GM19438 (cell line): Measurements from ENCODE around the gene GBGT1.
"Not testable (repeated sequence)": the region's sequence is repeated elsewhere in the genome, so short reads cannot be mapped to it uniquely, and the experiment has no call there.

Experiments used
- ATAC-seq: cut with Tn5 transposase; IDR thresholded peaks from one replicate; pipeline ENCODE4 v1.9.1; 2021; ENCODE audit warnings: low read depth; ENCODE audit not compliant: unreplicated experiment

Gene GBGT1

GRCh38 chr9:133199648-133200321, 36.1 kb upstream of the GBGT1 start:
- no peak for ATAC-seq

DNA sequence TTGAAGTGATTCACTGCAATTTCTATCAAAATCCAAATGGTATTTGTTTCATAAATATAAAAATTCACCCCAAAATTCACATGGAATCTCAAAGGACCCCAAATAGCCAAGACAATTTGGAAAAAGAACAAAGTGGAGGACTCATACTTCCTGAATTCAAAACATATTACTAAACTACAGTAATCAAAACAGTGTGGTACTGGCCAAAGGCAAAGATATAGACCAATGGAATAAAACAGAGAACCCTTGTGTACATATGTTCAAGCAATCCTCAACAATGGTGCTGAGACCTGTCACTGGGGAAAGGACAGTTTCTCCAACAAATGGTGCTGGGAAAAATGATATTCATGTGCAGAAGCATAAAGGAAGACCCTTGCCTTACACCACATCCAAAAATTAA, 31.3 kb upstream of the GBGT1 start:
- no peak for ATAC-seq

GRCh38 chr9:133194597-133194996, 30.9 kb upstream of the GBGT1 start:
- no peak for ATAC-seq

DNA sequence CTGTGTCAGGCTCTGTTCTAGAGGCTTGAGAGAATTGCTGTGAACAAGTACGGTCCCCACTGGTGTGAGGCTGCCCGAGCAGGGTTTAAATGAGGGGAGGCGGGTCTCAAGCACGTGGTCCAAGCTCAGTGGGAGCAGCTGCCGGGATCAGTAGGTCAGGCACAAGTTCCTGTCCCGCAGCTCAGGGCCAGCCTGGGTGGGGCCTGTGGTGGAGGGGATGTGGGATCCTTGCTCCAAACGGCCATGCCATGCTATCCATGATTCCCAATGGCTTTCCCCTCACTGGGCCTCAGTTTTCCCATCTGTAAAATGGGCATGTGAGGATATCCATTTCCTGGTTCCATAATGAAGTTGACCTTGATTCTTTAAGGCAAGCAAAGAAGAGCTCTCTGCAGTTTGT, 28.3 kb upstream of the GBGT1 start:
- ATAC-seq, result no peak

GRCh38 chr9:133189826-133190225, 26.1 kb upstream of the GBGT1 start:
- no peak for ATAC-seq

- ATAC-seq, result no peak
Measured at GRCh38 chr9:133188843-133189180, 25.1 kb upstream of the GBGT1 start.

- ATAC-seq, result no peak
Measured at GRCh38 chr9:133188006-133188842, 24.5 kb upstream of the GBGT1 start.

- no peak for ATAC-seq
Measured at GRCh38 chr9:133187561-133188005, 23.9 kb upstream of the GBGT1 start.

DNA sequence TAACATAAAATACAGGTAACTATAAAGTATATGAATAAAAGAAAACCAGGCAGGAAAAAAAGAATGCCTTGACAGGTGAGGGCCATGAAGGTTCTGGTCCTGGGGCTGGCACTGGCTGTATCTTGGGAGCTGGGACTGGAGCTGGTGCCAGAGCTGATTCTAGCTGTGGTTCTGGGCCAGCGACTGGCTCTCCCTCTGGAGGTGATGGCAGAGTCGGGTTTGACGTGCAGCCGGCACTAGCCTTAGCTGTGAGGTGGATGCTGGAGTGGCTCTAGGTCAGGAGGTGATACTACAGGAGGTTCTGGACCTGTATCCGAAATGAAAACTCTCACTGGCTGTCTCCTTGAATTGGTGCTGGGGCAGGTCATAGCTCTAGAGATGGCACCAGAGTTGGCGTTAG, 23.0 kb upstream of the GBGT1 start:
- ATAC-seq, result no peak

GRCh38 chr9:133184971-133185370, 21.3 kb upstream of the GBGT1 start:
- ATAC-seq, result no peak

- ATAC-seq, result no peak
Measured at GRCh38 chr9:133182151-133182550, 18.4 kb upstream of the GBGT1 start.

- no peak for ATAC-seq
Measured at GRCh38 chr9:133181561-133181960, 17.8 kb upstream of the GBGT1 start.

- ATAC-seq, result no peak
Measured at GRCh38 chr9:133180953-133181352, 17.2 kb upstream of the GBGT1 start.

DNA sequence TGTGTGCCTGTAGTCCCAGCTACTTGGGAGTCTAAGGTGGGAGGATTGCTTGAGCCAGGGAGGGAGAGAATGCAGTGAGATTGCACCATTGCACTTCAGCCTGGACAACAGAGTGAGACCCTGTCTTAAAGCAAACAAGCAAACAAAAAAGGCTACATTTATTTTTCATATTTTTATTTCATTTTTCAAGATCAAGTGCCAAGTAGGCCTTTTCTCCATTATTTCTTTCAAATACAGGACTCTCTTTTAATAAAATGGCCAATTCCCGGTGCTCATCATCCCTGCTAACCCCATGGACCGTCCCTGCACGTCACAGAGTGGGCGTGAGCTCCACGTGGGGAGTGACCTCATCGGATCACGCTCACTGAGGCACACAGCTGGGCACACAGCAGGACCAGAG, 9.3 kb upstream of the GBGT1 start:
- no peak for ATAC-seq

GRCh38 chr9:133171161-133171961, 7.6 kb upstream of the GBGT1 start:
- ATAC-seq, result no peak

DNA sequence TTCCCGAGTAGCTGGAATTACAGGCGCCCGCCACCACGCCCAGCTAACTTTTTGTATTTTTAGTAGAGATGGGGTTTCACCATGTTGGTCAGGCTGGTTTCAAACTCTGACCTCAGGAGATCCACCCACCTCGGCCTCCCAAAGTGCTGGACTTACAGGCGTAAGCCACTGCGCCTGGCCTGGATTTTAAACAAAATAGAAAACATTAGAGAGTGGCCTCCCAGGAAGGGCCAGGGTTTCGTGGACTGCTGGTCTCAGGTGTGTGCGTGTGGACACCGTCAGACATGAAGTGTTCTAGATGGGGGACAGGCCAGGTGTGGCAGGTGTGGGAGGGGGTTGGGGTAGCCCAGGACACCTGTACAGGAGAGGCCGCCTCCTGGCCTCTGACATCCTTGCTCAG, 7.0 kb upstream of the GBGT1 start:
- ATAC-seq, result no peak

DNA sequence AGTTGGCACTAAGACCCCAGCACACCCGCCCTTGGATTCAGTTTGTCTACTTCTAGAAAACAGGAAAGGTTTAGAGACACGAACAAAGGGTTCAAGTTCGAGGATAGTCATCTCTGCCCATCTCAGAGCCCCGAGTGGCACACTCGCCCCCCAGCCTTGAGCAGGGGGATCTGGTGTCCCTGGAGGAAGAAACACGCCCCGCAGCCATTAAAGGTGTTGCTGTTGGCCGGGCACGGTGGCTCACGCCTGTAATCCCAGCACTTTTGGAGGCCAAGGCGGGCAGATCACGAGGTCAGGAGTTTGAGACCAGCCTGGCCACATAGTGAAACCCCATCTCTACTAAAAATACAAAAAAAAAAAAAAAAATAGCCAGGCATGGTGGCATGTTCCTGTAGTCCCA, 6.0 kb upstream of the GBGT1 start:
- not testable (repeated sequence) for ATAC-seq

- no peak for ATAC-seq
Measured at GRCh38 chr9:133169102-133169501, 5.4 kb upstream of the GBGT1 start.

DNA sequence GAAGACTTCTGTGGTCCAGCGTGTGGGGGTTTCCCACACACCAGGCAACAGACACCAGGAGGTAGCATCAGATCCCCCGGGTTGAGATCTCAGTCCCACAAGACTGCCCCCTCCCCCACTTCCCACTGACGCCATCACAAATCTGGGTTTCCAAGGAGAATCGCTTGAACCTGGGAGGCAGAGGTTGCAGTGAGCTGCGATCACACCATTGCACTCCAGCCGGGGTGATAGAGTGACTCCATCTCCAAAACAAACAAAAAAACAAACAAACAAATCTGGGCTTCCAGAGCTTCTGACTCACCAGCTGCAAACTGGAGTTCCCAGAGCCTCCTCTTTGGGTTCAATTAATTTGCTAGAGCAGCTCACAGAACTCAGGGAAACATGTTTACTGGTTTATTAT, 4.7 kb upstream of the GBGT1 start:
- ATAC-seq, result no peak

DNA sequence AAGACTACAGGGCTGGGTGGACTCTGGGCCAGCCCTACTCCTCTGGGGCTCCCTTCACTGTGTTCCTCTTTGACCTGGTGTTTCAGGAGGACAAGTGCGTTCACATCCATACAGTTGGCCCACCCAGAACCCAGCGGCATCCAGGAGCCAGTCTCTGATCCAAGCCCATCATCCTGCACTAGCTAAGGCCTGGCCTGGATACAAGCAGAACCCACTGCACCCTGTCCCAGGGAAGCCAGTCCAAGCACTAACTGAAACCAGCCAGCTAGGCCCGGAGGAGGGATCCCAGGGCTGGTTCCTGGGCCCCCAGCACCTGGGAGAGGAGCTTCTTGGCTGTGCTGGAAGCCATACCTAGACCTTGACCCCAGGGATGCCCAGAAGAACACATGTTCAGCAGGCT, 4.1 kb upstream of the GBGT1 start:
- no peak for ATAC-seq

DNA sequence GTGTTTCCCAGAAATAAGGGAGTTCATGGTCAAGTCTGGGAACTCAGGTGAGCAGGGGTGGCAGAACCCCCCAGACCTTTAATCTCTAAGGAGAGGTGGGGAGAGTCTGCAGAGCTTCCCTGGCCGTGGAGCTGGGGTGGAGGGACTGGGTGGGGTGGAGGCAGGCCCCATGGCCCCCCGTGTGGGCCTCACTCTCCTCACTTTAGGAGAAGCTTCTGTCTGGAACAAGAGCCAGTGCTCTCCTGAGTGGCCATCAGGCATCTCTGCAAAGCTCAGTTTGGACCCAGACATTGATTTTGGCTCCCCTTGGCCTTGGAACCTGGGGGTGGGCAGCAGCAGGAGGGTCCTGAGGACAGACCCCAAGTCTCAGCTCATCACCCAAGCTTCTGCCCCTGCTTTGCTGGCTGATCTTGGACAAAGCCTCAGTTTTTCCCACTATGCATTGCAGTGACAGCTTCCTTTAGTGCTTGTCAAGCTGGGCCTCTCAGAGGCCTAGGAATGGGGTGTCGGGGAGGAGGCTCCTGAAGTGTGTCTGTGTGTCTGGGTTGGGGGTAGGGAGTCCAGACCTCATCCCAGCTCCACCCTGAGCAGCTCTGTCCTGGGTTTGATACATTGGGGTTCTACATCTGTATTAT, 3.5 kb upstream of the GBGT1 start:
- ATAC-seq, result no peak
